ENCODE measurements around the gene KLHL9. TPM values are rescaled to one million over a fixed set of nuclear protein-coding genes. Genes with fewer than 3 reads are reported as not detected.

Gene KLHL9
- polyA plus RNA-seq, 1 of the 3 experiments (the other 2 are of a cell fraction): 6.8 TPM

DNA sequence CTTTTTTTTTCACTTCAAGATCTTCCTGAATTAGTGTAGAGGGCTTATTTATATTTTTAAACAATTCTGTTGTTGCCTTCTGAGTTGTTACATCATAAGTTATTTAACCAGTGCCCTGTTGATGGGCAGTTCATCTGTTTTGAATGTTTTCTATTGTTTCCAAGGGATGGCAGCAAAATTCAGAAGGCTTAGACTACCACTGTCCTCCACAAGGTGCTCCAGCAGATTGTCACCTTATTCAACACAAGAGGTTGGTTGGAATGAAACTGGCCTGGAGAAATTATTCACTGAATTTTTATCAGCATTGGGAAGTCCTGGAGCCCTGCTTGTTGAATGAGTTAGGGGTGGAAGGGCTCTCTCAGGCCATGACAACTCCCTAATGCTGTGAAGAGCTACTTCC is 1.3 kb upstream of the KLHL9 start:
- Histone ChIP-seq H3F3A (replicated peaks; ENCODE audit: insufficient read depth) (no peaks in the 10 kb centered on the region), H3K36me3 (replicated peaks in 1 of 2; ENCODE audit: control insufficient read depth in 1 of 2, insufficient read depth in 2 of 2, low read length in 1 of 2) (peaks cover 4 to 20% of the 10 kb centered on the region in 2 experiments), H3K27ac (ENCODE audit: low read depth in 2 of 2, low read length in 1 of 2) (no peak overlapping the region), H3K9me2 (no peaks in the 10 kb centered on the region), H3K9me3 (no peaks in the 10 kb centered on the region), H3K4me1 (ENCODE audit: control insufficient read depth in 1 of 2, insufficient read depth in 2 of 2, low read depth in 1 of 2, low read length in 1 of 2) (peaks cover 7 to 22% of the 10 kb centered on the region in 2 experiments; a peak in 3 of 4 replicates), H3K27me3 (ENCODE audit: insufficient read depth) (peaks cover 8% of the 10 kb centered on the region; the same call in 1 of the 2 replicates), H3K79me2 (ENCODE audit: insufficient read depth) (peaks cover 37% of the 10 kb centered on the region), H3K4me3 (ENCODE audit: low read depth in 2 of 2, low read length in 1 of 2) (no peak overlapping the region), H2AFZ (ENCODE audit: low read depth) (no peak overlapping the region), H3K4me2 (no peak overlapping the region), H4K20me1 (ENCODE audit: insufficient read depth) (peaks cover 27% of the 10 kb centered on the region), H3K9ac (no peak overlapping the region)
- TF ChIP-seq RCOR1 (IDR thresholded peaks at IDR 0.05; ENCODE audit: low read length) (no peak), MXI1 (IDR thresholded peaks at IDR 0.05; ENCODE audit: low read depth, low read length) (no peak), POLR2AphosphoS5 (IDR thresholded peaks at IDR 0.05; ENCODE audit: low read depth, low read length) (no peak), EP300 (IDR thresholded peaks at IDR 0.05; ENCODE audit: borderline replicate concordance in 1 of 2, low read depth in 1 of 2, low read length in 1 of 2) (no peak), YY1 (IDR thresholded peaks at IDR 0.05; ENCODE audit: low read depth) (no peak), MEF2A (IDR thresholded peaks at IDR 0.05; ENCODE audit: borderline replicate concordance, low read depth) (no peak), SIN3A (IDR thresholded peaks at IDR 0.05; ENCODE audit: borderline replicate concordance, low read depth, low read length) (no peak), FOXM1 (IDR thresholded peaks at IDR 0.05; ENCODE audit: low read depth) (no peak), ELF1 (IDR thresholded peaks at IDR 0.05) (no peak), GABPA (IDR thresholded peaks at IDR 0.05; ENCODE audit: low read depth) (no peak)
- TF ChIP-seq, protein P1, sequence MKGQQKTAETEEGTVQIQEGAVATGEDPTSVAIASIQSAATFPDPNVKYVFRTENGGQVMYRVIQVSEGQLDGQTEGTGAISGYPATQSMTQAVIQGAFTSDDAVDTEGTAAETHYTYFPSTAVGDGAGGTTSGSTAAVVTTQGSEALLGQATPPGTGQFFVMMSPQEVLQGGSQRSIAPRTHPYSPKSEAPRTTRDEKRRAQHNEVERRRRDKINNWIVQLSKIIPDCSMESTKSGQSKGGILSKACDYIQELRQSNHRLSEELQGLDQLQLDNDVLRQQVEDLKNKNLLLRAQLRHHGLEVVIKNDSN (IDR thresholded peaks at IDR 0.05; ENCODE audit: borderline replicate concordance, low read depth): no peak
- TF ChIP-seq, protein P2, sequence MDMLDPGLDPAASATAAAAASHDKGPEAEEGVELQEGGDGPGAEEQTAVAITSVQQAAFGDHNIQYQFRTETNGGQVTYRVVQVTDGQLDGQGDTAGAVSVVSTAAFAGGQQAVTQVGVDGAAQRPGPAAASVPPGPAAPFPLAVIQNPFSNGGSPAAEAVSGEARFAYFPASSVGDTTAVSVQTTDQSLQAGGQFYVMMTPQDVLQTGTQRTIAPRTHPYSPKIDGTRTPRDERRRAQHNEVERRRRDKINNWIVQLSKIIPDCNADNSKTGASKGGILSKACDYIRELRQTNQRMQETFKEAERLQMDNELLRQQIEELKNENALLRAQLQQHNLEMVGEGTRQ (IDR thresholded peaks at IDR 0.05; ENCODE audit: borderline replicate concordance, low read depth, low read length): no peak
- TF ChIP-seq, protein P3, sequence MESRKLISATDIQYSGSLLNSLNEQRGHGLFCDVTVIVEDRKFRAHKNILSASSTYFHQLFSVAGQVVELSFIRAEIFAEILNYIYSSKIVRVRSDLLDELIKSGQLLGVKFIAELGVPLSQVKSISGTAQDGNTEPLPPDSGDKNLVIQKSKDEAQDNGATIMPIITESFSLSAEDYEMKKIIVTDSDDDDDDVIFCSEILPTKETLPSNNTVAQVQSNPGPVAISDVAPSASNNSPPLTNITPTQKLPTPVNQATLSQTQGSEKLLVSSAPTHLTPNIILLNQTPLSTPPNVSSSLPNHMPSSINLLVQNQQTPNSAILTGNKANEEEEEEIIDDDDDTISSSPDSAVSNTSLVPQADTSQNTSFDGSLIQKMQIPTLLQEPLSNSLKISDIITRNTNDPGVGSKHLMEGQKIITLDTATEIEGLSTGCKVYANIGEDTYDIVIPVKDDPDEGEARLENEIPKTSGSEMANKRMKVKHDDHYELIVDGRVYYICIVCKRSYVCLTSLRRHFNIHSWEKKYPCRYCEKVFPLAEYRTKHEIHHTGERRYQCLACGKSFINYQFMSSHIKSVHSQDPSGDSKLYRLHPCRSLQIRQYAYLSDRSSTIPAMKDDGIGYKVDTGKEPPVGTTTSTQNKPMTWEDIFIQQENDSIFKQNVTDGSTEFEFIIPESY (IDR thresholded peaks at IDR 0.05; ENCODE audit: borderline replicate concordance, low read depth): no peak
- CTCF ChIA-PET: interaction anchor here (1.0 to 4.6 kb wide), 2 partner anchors 18 to 59 kb away, joined by 4 to 19 read pairs; no protein-coding TSS in a partner anchor
- POLR2A ChIA-PET: no interaction called here
- no peak for DNase-seq

DNA sequence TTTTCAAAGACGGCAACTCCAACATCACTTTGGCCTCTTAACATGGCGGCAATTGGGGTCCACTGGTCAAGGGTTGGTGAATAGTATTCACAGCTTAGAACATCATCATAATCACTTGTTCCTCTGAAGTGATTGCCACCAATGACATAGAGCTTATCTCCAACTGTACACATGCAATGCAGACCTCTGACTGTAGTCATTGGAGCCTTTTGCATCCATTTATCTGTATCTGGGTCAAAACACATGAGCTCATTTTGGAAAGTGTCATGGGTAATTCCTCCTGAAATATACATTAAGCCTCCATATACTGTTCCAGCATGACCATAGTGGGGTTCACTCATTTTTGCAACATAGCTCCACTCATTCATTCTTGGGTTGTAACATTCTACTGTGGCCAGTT is 2.0 kb downstream of the KLHL9 start:
- WGBS (ENCODE audit: low lambda C conversion rate): 96% methylated on average over 2 of the region's 2 CpGs
- H3K9me2 ChIP-seq: no peaks in the 10 kb centered on the region
- ChIA-PET CTCF (interaction anchor here (0.7 to 8.2 kb wide), 5 partner anchors 11 to 675 kb away, joined by 3 to 143 read pairs (median 13); partner anchors contain the start of gene CDKN2B), POLR2A (no interaction called here)
- H3K4me2 ChIP-seq: peak overlapping the region; percentile 82
- DNase-seq: no peak
- peaks cover 70% of the 10 kb centered on the region for H3K79me2 ChIP-seq (ENCODE audit: insufficient read depth)
- peak overlapping the region in 1 of 2 experiments; percentile 89; a peak in 2 of 4 replicates for H3K4me3 ChIP-seq (ENCODE audit: low read depth in 2 of 2, low read length in 1 of 2)
- no peak overlapping the region for H3K27ac ChIP-seq (ENCODE audit: low read depth in 2 of 2, low read length in 1 of 2)
- peaks cover 12 to 28% of the 10 kb centered on the region in 2 experiments; a peak in 3 of 4 replicates for H3K4me1 ChIP-seq (ENCODE audit: control insufficient read depth in 1 of 2, insufficient read depth in 2 of 2, low read depth in 1 of 2, low read length in 1 of 2)
- H3K9me3 ChIP-seq: no peaks in the 10 kb centered on the region
- no peak overlapping the region for H3K9ac ChIP-seq
- no peak overlapping the region for H2AFZ ChIP-seq (ENCODE audit: low read depth)
- peaks cover 57% of the 10 kb centered on the region for H4K20me1 ChIP-seq (ENCODE audit: insufficient read depth)
- H3F3A ChIP-seq (replicated peaks; ENCODE audit: insufficient read depth): peaks cover 4% of the 10 kb centered on the region
- peaks cover 19 to 39% of the 10 kb centered on the region in 2 experiments for H3K36me3 ChIP-seq (replicated peaks in 1 of 2; ENCODE audit: control insufficient read depth in 1 of 2, insufficient read depth in 2 of 2, low read length in 1 of 2)
- no peaks in the 10 kb centered on the region for H3K27me3 ChIP-seq (ENCODE audit: insufficient read depth)
- TF ChIP-seq, protein P4, sequence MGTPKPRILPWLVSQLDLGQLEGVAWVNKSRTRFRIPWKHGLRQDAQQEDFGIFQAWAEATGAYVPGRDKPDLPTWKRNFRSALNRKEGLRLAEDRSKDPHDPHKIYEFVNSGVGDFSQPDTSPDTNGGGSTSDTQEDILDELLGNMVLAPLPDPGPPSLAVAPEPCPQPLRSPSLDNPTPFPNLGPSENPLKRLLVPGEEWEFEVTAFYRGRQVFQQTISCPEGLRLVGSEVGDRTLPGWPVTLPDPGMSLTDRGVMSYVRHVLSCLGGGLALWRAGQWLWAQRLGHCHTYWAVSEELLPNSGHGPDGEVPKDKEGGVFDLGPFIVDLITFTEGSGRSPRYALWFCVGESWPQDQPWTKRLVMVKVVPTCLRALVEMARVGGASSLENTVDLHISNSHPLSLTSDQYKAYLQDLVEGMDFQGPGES (IDR thresholded peaks at IDR 0.05; ENCODE audit: low read depth, low read length): no peak
- TF ChIP-seq RAD21 (IDR thresholded peaks at IDR 0.05; ENCODE audit: low read length) (no peak), FOXM1 (IDR thresholded peaks at IDR 0.05; ENCODE audit: low read depth) (no peak), MEF2A (IDR thresholded peaks at IDR 0.05; ENCODE audit: borderline replicate concordance, low read depth) (no peak), RCOR1 (IDR thresholded peaks at IDR 0.05; ENCODE audit: low read length) (no peak), RXRA (IDR thresholded peaks at IDR 0.05; ENCODE audit: borderline replicate concordance, low read depth) (no peak), FOSL2 (IDR thresholded peaks at IDR 0.05; ENCODE audit: borderline replicate concordance, low read depth) (no peak), NRF1 (IDR thresholded peaks at IDR 0.05; ENCODE audit: low read depth, low read length) (no peak)
- TF ChIP-seq, protein P5, sequence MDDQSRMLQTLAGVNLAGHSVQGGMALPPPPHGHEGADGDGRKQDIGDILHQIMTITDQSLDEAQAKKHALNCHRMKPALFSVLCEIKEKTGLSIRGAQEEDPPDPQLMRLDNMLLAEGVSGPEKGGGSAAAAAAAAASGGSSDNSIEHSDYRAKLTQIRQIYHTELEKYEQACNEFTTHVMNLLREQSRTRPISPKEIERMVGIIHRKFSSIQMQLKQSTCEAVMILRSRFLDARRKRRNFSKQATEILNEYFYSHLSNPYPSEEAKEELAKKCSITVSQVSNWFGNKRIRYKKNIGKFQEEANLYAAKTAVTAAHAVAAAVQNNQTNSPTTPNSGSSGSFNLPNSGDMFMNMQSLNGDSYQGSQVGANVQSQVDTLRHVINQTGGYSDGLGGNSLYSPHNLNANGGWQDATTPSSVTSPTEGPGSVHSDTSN (IDR thresholded peaks at IDR 0.05): no peak
- TF ChIP-seq, protein P6, sequence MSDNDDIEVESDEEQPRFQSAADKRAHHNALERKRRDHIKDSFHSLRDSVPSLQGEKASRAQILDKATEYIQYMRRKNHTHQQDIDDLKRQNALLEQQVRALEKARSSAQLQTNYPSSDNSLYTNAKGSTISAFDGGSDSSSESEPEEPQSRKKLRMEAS (IDR thresholded peaks at IDR 0.05; ENCODE audit: low read depth): no peak

All from SK-N-SH (cell line).